GM10266 (cell line): Measurements from ENCODE around the gene WDR43.

Source experiments
- DNase-seq: peaks from one replicate; pipeline ENCODE4 v3.0.0; 2012; ENCODE audit errors: extremely low spot score
- TF ChIP-seq, protein P1 (sequence below): IDR thresholded peaks from 2 replicates; pipeline ENCODE4 v1.5.1; 2012; ENCODE audit warnings: mild to moderate bottlenecking, low read depth; ENCODE audit not compliant: control insufficient read depth, insufficient read depth; ENCODE audit errors: missing control alignments

The WDR43 gene

GRCh38 chr2:28894470-28895188, at the start of gene WDR43:
Gene WDR43, plus strand, starts transcription at chr2:28894667. Its CDS starts 32 bp downstream, at chr2:28894699.
- TF ChIP-seq, protein P1, sequence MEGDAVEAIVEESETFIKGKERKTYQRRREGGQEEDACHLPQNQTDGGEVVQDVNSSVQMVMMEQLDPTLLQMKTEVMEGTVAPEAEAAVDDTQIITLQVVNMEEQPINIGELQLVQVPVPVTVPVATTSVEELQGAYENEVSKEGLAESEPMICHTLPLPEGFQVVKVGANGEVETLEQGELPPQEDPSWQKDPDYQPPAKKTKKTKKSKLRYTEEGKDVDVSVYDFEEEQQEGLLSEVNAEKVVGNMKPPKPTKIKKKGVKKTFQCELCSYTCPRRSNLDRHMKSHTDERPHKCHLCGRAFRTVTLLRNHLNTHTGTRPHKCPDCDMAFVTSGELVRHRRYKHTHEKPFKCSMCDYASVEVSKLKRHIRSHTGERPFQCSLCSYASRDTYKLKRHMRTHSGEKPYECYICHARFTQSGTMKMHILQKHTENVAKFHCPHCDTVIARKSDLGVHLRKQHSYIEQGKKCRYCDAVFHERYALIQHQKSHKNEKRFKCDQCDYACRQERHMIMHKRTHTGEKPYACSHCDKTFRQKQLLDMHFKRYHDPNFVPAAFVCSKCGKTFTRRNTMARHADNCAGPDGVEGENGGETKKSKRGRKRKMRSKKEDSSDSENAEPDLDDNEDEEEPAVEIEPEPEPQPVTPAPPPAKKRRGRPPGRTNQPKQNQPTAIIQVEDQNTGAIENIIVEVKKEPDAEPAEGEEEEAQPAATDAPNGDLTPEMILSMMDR, result no peak
- DNase-seq, result peak; percentile 97

- no peak for DNase-seq
- TF ChIP-seq, protein P1, result no peak
Observed at GRCh38 chr2:28855193-28855592, 39.3 kb upstream of the WDR43 start.

- TF ChIP-seq, protein P1, result no peak
Observed at GRCh38 chr2:28855977-28856376, 38.5 kb upstream of the WDR43 start.

DNA sequence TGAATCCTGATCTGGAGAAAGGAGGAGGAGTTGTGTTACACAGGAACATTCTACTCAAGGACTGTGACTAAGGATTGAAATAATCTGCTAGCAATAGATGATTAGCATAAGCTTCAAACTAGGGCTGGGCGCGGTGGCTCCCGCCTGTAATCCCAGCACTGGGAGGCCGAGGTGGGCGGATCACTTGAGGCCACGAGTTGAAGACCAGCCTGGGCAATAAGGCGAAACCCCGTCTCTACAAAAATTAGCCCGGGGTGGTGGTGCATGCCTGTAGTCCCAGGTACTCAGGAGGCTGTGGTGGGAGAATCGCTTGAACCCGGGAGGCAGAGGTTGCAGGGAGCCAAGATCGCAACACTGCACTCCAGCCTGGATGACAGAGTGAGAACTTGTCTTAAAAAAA, 25.9 kb upstream of the WDR43 start:
- TF ChIP-seq, protein P1, result no peak
- DNase-seq, result no peak

More at GRCh38 chr2:28855977-28856376, 38.5 kb upstream of the WDR43 start:
- DNase-seq, result no peak

DNA sequence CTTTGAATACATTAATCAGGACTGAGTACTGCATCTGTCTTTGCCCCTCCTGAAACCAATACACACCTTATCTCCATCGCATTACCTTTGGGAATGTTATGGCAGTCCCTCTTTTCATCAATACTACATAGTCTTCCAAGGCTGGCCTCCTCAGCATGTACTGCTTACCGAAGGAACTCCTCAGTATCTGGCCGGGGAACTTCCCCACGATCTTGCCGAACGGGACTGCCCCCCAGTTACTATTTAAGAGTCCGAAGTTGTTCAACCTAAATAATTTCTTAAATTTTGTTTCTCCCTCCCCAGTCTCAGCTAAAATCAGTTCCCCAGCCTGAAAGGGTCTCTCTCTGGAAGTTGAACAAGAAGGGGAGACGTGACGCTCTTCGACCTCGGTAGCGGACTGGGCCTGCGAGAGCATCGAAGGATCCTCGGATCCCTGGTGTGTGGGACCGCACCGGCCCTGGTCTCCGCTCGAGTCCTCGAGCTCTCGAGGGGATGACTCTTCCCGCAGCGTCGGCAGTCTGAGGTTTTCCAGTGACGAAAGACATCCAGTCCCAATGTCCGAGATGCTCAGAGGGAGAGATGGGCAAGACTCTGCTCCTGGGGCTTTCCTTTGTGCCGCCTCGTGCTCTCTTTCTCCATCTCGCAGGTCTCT, 24.8 kb upstream of the WDR43 start:
- peak; percentile 32 for DNase-seq
- TF ChIP-seq, protein P1, result no peak

GRCh38 chr2:28870146-28870891, 24.1 kb upstream of the WDR43 start, which contains the start of gene TRMT61B:
Gene TRMT61B, minus strand, starts transcription at chr2:28870309. Its CDS starts 32 bp downstream, at chr2:28870277.
- TF ChIP-seq, protein P1, result no peak
- DNase-seq, result peak; percentile 93
